Stimulated activated CD4-positive, alpha-beta T cell treated with anti-CD3 and anti-CD28 coated beads, TNF-alpha, amount 100 ng/mL, for 4 hours (primary cell): ENCODE data around the gene CSF3.

Experiments used
- DNase-seq, 3 experiments: peaks; one replicate each; pipeline ENCODE4 v3.0.0-alpha.2; 2020; ENCODE audit warnings: low read depth in 3 of 3

The CSF3 gene

GRCh38 chr17:40061609-40062038, 46.4 kb downstream of the CSF3 start:
- DNase-seq: no peak

GRCh38 chr17:40062329-40063186, 47.3 kb downstream of the CSF3 start, which contains the start of gene THRA:
Gene THRA, plus strand, starts transcription at chr17:40062965. Its CDS starts 11,524 bp downstream, at chr17:40074489.
- peak; percentile 47 to 55 (median 51) for DNase-seq

GRCh38 chr17:40063187-40063771, 48.0 kb downstream of the CSF3 start:
- DNase-seq: no peak

GRCh38 chr17:40063901-40064531, 48.8 kb downstream of the CSF3 start:
- no peak for DNase-seq

- DNase-seq: no peak
Measured at GRCh38 chr17:40064971-40065768, 49.9 kb downstream of the CSF3 start.

GRCh38 chr17:40065769-40066510, 50.7 kb downstream of the CSF3 start:
- DNase-seq: no peak
